Lower lobe of right lung (tissue), 2 donors: ENCODE measurements around the gene RAB11FIP4. TPM values are rescaled to one million over a fixed set of nuclear protein-coding genes. Genes with fewer than 3 reads are reported as not detected.
A peak's percentile ranks its signal among the peaks of the same experiment; 100 is the strongest.

Source experiments
- ATAC-seq, 2 donors: fragments of 200-7000 bp; cut with Tn5 transposase; one replicate each; pipeline ENCODE4 v1.9.1; 2020 to 2022; ENCODE audit warnings: mild to moderate bottlenecking in 2 of 2, moderate library complexity in 2 of 2
- DNase-seq: peaks from one replicate; pipeline ENCODE4 v3.0.0-alpha.2; 2020
- H3K27ac ChIP-seq: fragments of 200-600 bp; one replicate; pipeline ENCODE4 v1.8.0; 2022
- H3K27me3 ChIP-seq: fragments of 200-600 bp; one replicate; pipeline ENCODE4 v1.8.0; 2022; ENCODE audit warnings: low read depth
- H3K36me3 ChIP-seq: fragments of 200-600 bp; one replicate; pipeline ENCODE4 v1.8.0; 2022; ENCODE audit warnings: mild to moderate bottlenecking
- H3K4me1 ChIP-seq: fragments of 200-600 bp; one replicate; pipeline ENCODE4 v1.8.0; 2022
- H3K4me3 ChIP-seq: fragments of 200-600 bp; one replicate; pipeline ENCODE4 v1.8.0; 2022; ENCODE audit warnings: mild to moderate bottlenecking
- H3K9me3 ChIP-seq: fragments of 200-600 bp; one replicate; pipeline ENCODE4 v1.8.0; 2022
- CTCF ChIP-seq: fragments of 200-600 bp; IDR thresholded peaks from one replicate; pipeline ENCODE4 v1.8.0; 2022; ENCODE audit warnings: antibody characterized with exemption, mild to moderate bottlenecking
- intact Hi-C: fragments of 100-400 bp; cut with DNase I; formaldehyde crosslinking; loops from one replicate; pipeline ENCODE4 v1.11.0; 2022
- total RNA-seq: library from RNA; stranded (reverse); fragmentation: NEBNext Ultra II Directional; extraction: Animal tissue kit (Norgen Biotek cat#: 25700); gene quantifications from one replicate; pipeline ENCODE4 v1.2.1, GENCODE V29; 2021
- donor health status: DM: no; HTN: yes; CAD: no; lungs with severe emphysema.

Gene RAB11FIP4
- total RNA-seq, 1 donor from 2014 or later: 15.7 TPM

- H3K27me3 ChIP-seq: peaks cover 11% of the 10 kb centered on the region
- intact Hi-C loops: no loop called here
- no peak overlapping the region for H3K27ac ChIP-seq
- ATAC-seq (no peak), DNase-seq (no peak)
- no peak for TF ChIP-seq CTCF
- no peaks in the 10 kb centered on the region for H3K9me3 ChIP-seq
- H3K36me3 ChIP-seq: peaks cover 13% of the 10 kb centered on the region
- no peak overlapping the region for H3K4me3 ChIP-seq
- no peaks in the 10 kb centered on the region for H3K4me1 ChIP-seq
Observed at GRCh38 chr17:31385428-31386285, 5.8 kb upstream of the RAB11FIP4 start.

GRCh38 chr17:31386542-31387075, 4.9 kb upstream of the RAB11FIP4 start:
- no peak for ATAC-seq

GRCh38 chr17:31387438-31387837, 4.0 kb upstream of the RAB11FIP4 start:
- Histone ChIP-seq H3K27me3 (peaks cover 25% of the 10 kb centered on the region), H3K4me3 (no peak overlapping the region), H3K36me3 (peaks cover 3% of the 10 kb centered on the region), H3K4me1 (peaks cover 12% of the 10 kb centered on the region), H3K9me3 (no peaks in the 10 kb centered on the region), H3K27ac (no peak overlapping the region)
- ATAC-seq (no peak), DNase-seq (no peak)
- intact Hi-C loops: no loop called here
- TF ChIP-seq CTCF: no peak

More at GRCh38 chr17:31386542-31387075, 4.9 kb upstream of the RAB11FIP4 start:
- Histone ChIP-seq H3K36me3 (peaks cover 12% of the 10 kb centered on the region), H3K27ac (no peak overlapping the region), H3K4me1 (peaks cover 6% of the 10 kb centered on the region), H3K9me3 (no peaks in the 10 kb centered on the region), H3K4me3 (no peak overlapping the region), H3K27me3 (peaks cover 18% of the 10 kb centered on the region)
- no peak for TF ChIP-seq CTCF
- no peak for DNase-seq
- intact Hi-C loops: no loop called here

- no peak overlapping the region for H3K27ac ChIP-seq
- intact Hi-C loops: no loop called here
- peaks cover 13% of the 10 kb centered on the region for H3K4me1 ChIP-seq
- no peaks in the 10 kb centered on the region for H3K9me3 ChIP-seq
- H3K27me3 ChIP-seq: peaks cover 35% of the 10 kb centered on the region
- no peak overlapping the region for H3K4me3 ChIP-seq
- no peak for DNase-seq
- H3K36me3 ChIP-seq: no peaks in the 10 kb centered on the region
- no peak for ATAC-seq
- no peak for TF ChIP-seq CTCF
Observed at GRCh38 chr17:31388351-31388750, 3.1 kb upstream of the RAB11FIP4 start.

- ATAC-seq (peak; percentile 41 to 44), DNase-seq (no peak)
- peaks cover 13% of the 10 kb centered on the region for H3K4me1 ChIP-seq
- no peak overlapping the region for H3K27ac ChIP-seq
- no peaks in the 10 kb centered on the region for H3K9me3 ChIP-seq
- H3K4me3 ChIP-seq: no peak overlapping the region
- peaks cover 41% of the 10 kb centered on the region for H3K27me3 ChIP-seq
- intact Hi-C loops: no loop called here
- H3K36me3 ChIP-seq: no peaks in the 10 kb centered on the region
- peak; percentile 61 for TF ChIP-seq CTCF
Observed at GRCh38 chr17:31388770-31389656, 2.5 kb upstream of the RAB11FIP4 start.
